CD4-positive, alpha-beta T cell (primary cell): ENCODE results near the gene SPG11. TPM values are rescaled to one million over a fixed set of nuclear protein-coding genes. Genes with fewer than 3 reads are reported as not detected.
"Not testable (repeated sequence)": the region's sequence is repeated elsewhere in the genome, so short reads cannot be mapped to it uniquely, and the experiment has no call there.

ENCODE experiments used
- ATAC-seq: fragments of 200-7000 bp; cut with Tn5 transposase; one replicate; pipeline ENCODE4 v1.10.0; 2022; ENCODE audit warnings: mild to moderate bottlenecking; ENCODE audit not compliant: poor library complexity
- CTCF ChIA-PET: fragments of 350-600 bp; sonication (Branson Sonifier 250); formaldehyde crosslinking; loops from one replicate; lab custom pipeline; 2021; ENCODE audit warnings: antibody characterized with exemption, inconsistent platforms; lab: Charles Lee
- POLR2A ChIA-PET: fragments of 350-600 bp; sonication (Branson Sonifier 250); formaldehyde crosslinking; loops from one replicate; lab custom pipeline; 2021; ENCODE audit warnings: antibody characterized with exemption, inconsistent platforms; lab: Charles Lee
- DNase-seq, 14 experiments: peaks; one replicate each; pipeline ENCODE4 v3.0.0-alpha.2; 2013 to 2020; ENCODE audit warnings: mixed read lengths in 2 of 14
- H3K27ac ChIP-seq, 2 donors: one replicate each; pipeline versions ENCODE4 v1.5.1 to v1.7.0; 2013; ENCODE audit warnings: low read length in 2 of 2, low read depth in 1 of 2, mild to moderate bottlenecking in 1 of 2
- H3K27me3 ChIP-seq, 2 experiments: 1 replicate in 1 of 2; 2 replicates in 1 of 2; pipeline versions ENCODE4 v1.6.1 to v1.7.0; 2013; ENCODE audit warnings: low read length in 2 of 2, control low read depth in 1 of 2, mild to moderate bottlenecking in 1 of 2, moderate library complexity in 1 of 2; ENCODE audit not compliant: insufficient read depth in 2 of 2, control insufficient read depth in 1 of 2
- H3K36me3 ChIP-seq: one replicate; pipeline ENCODE4 v1.6.1; 2013; ENCODE audit warnings: low read length, control low read depth; ENCODE audit not compliant: insufficient read depth
- H3K4me1 ChIP-seq: one replicate; pipeline ENCODE4 v1.6.1; 2013; ENCODE audit warnings: low read length, control low read depth; ENCODE audit not compliant: insufficient read depth
- H3K4me3 ChIP-seq: one replicate; pipeline ENCODE4 v1.5.1; 2013; ENCODE audit warnings: mild to moderate bottlenecking, low read length, moderate library complexity
- H3K9me3 ChIP-seq, 2 experiments: 1 replicate in 1 of 2; 2 replicates in 1 of 2; pipeline versions ENCODE4 v1.6.1 to v1.7.0; 2013; ENCODE audit warnings: low read length in 2 of 2, mild to moderate bottlenecking in 2 of 2, control low read depth in 1 of 2, moderate library complexity in 1 of 2; ENCODE audit not compliant: control insufficient read depth in 1 of 2, insufficient read depth in 1 of 2
- H3K27ac Mint-ChIP-seq: one replicate; pipeline ENCODE4 v1.8.0; 2020; ENCODE audit warnings: mixed read lengths
- H3K27me3 Mint-ChIP-seq: one replicate; pipeline ENCODE4 v1.8.0; 2021; ENCODE audit warnings: mixed read lengths
- H3K36me3 Mint-ChIP-seq: one replicate; pipeline ENCODE4 v1.8.0; 2021; ENCODE audit warnings: low read depth, mixed read lengths
- H3K4me1 Mint-ChIP-seq: one replicate; pipeline ENCODE4 v1.8.0; 2021; ENCODE audit warnings: low read depth, mixed read lengths
- H3K4me3 Mint-ChIP-seq: one replicate; pipeline ENCODE4 v1.8.0; 2020; ENCODE audit warnings: mild to moderate bottlenecking, mixed read lengths
- H3K9me3 Mint-ChIP-seq: one replicate; pipeline ENCODE4 v1.8.0; 2020; ENCODE audit warnings: mixed read lengths
- intact Hi-C, 2 experiments: fragments of 100-400 bp; cut with DNase I in 1 of 2; cut with micrococcal nuclease in 1 of 2; formaldehyde crosslinking; loops; one replicate each; pipeline versions ENCODE4 v1.15.1 to v1.9.0; 2023 to 2025; cut with DNase I, micrococcal nuclease
- total RNA-seq, 174 experiments: library from RNA in 2 of 174; stranded (reverse) in 2 of 174; gene quantifications; one replicate each; pipeline ENCODE4 v1.2.3 and lab custom pipeline; 2021 to 2026
- TF ChIP-seq, protein P1 (sequence below): fragments of 200-600 bp; IDR thresholded peaks from one replicate; pipeline ENCODE4 v1.8.0; 2022; ENCODE audit warnings: antibody characterized with exemption, mild to moderate bottlenecking

SPG11 gene
- total RNA-seq, 2 experiments from 2014 or later = 49.9 to 51.3 TPM

GRCh38 chr15:44706401-44706800 lies 42.9 kb upstream of the SPG11 start:
- ChIA-PET POLR2A (interaction anchor here (18.4 to 38.3 kb wide), 2 partner anchors 23 to 38 kb away, joined by 2107 to 4232 read pairs; partner anchors contain the start of genes SPG11 and TRIM69), CTCF (interaction anchor here (1.6 to 4.6 kb wide), 2 partner anchors 43 to 724 kb away, joined by 3 to 27 read pairs; partner anchors contain the start of gene SPG11)
- ATAC-seq = no peak
- intact Hi-C loops = no loop called here
- H3K36me3 ChIP-seq = peaks cover 6% of the 10 kb centered on the region
- peaks cover 0 to 5% of the 10 kb centered on the region in 2 experiments for H3K9me3 ChIP-seq
- H3K27ac ChIP-seq = no peak overlapping the region
- H3K4me3 ChIP-seq = no peak overlapping the region
- no peak for DNase-seq
- Mint-ChIP-seq H3K4me1 (peaks cover 39% of the 10 kb centered on the region), H3K9me3 (peaks cover 6% of the 10 kb centered on the region), H3K27ac (no peak overlapping the region), H3K36me3 (peaks cover 33% of the 10 kb centered on the region), H3K4me3 (no peak overlapping the region), H3K27me3 (no peaks in the 10 kb centered on the region)
- peaks cover 23% of the 10 kb centered on the region for H3K4me1 ChIP-seq
- TF ChIP-seq, protein P1, sequence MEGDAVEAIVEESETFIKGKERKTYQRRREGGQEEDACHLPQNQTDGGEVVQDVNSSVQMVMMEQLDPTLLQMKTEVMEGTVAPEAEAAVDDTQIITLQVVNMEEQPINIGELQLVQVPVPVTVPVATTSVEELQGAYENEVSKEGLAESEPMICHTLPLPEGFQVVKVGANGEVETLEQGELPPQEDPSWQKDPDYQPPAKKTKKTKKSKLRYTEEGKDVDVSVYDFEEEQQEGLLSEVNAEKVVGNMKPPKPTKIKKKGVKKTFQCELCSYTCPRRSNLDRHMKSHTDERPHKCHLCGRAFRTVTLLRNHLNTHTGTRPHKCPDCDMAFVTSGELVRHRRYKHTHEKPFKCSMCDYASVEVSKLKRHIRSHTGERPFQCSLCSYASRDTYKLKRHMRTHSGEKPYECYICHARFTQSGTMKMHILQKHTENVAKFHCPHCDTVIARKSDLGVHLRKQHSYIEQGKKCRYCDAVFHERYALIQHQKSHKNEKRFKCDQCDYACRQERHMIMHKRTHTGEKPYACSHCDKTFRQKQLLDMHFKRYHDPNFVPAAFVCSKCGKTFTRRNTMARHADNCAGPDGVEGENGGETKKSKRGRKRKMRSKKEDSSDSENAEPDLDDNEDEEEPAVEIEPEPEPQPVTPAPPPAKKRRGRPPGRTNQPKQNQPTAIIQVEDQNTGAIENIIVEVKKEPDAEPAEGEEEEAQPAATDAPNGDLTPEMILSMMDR = no peak
- H3K27me3 ChIP-seq = no peaks in the 10 kb centered on the region

DNA sequence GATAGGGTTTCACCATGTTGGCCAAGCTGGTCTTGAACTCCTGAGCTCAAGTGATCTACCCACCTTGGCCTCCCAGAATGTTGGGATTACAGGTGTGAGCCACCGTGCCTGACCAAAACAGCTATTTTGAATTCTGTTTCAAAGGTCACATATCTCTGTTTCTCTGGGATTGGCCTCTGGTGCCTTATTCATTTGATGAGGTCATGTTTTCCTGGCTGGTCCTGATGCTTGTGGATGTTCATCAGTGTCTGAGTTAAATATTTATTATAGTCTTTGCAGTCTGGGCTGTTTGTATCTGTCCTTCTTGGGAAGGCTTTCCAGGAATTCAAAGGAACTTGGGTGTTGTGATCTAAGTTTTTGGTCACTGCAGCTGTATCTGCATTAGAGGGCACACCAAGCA lies 42.5 kb upstream of the SPG11 start:
- Mint-ChIP-seq H3K4me3 (no peak overlapping the region), H3K9me3 (peaks cover 7% of the 10 kb centered on the region), H3K27me3 (no peaks in the 10 kb centered on the region), H3K36me3 (peaks cover 29% of the 10 kb centered on the region), H3K27ac (no peak overlapping the region), H3K4me1 (peaks cover 34% of the 10 kb centered on the region)
- Histone ChIP-seq H3K4me1 (peaks cover 23% of the 10 kb centered on the region), H3K9me3 (peaks cover 0 to 5% of the 10 kb centered on the region in 2 experiments), H3K27me3 (no peaks in the 10 kb centered on the region), H3K4me3 (no peak overlapping the region), H3K27ac (no peak overlapping the region), H3K36me3 (peaks cover 6% of the 10 kb centered on the region)
- ChIA-PET CTCF (interaction anchor here (1.6 to 4.6 kb wide), 2 partner anchors 43 to 725 kb away, joined by 3 to 27 read pairs; partner anchors contain the start of gene SPG11), POLR2A (interaction anchor here (18.4 to 38.3 kb wide), 2 partner anchors 23 to 37 kb away, joined by 2107 to 4232 read pairs; partner anchors contain the start of genes SPG11 and TRIM69)
- DNase-seq (no peak), ATAC-seq (no peak)
- intact Hi-C loops = no loop called here
- TF ChIP-seq, protein P1 = no peak

DNA sequence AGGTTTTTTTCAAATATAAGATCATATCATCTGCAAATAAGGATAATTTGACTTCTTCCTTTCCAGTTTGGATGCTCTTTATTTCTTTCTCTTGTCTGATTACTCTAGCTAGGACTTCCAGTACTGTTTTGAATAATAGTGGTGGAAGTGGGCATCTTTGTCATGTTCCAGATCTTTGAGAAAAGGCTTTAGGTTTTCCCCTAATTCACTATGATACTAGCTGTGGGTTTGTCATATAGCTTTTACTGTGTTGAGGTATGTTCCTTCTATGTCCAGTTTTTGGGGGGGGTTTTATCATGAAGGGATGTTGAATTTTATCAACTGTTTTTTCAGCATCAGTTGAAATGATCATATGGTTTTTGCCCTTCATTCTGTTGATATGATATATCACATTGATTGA lies 37.2 kb upstream of the SPG11 start:
- Mint-ChIP-seq H3K9me3 (peaks cover 11% of the 10 kb centered on the region), H3K4me1 (peaks cover 14% of the 10 kb centered on the region)
- H3K4me3 Mint-ChIP-seq, H3K27me3 Mint-ChIP-seq, H3K36me3 ChIP-seq, H3K4me1 ChIP-seq, ATAC-seq, H3K27ac ChIP-seq, H3K9me3 ChIP-seq, H3K27ac Mint-ChIP-seq, H3K36me3 Mint-ChIP-seq, H3K27me3 ChIP-seq, intact Hi-C loops, DNase-seq, H3K4me3 ChIP-seq: not testable (repeated sequence)
- ChIA-PET POLR2A (interaction anchor here (1.3 kb wide), 1 partner anchor 28 kb away, joined by 3 read pairs; no protein-coding TSS in a partner anchor), CTCF (interaction anchor here (2.1 kb wide), 1 partner anchor 24 kb away, joined by 5 read pairs; no protein-coding TSS in a partner anchor)
